ENCODE results near the gene ABTB2.

The ABTB2 gene

DNA sequence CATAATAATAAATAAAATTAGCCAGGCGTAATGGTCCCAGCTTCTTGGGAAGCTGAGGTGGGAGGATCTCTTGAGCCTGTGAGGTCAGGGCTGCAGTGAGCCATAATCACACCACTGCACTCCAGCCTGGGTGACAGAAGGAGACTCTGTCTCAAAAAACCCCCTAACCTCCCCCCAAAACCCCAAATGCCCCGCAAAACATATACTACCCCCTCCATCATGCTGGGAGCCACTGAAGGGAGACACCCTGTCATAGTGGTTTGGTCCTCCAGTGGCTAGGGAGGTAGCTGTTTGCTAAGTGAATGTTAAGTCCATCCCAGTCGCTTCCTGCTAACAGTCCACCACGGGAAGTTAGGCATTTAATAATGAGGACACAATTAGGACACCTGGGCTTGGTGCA lies 125.0 kb downstream of the ABTB2 start:
- ChIA-PET CTCF (interaction anchor here (1.0 to 2.4 kb wide), 2 partner anchors 11 to 59 kb away, joined by 4 to 6 read pairs; no protein-coding TSS in a partner anchor), POLR2A (no interaction called here)
- TF ChIP-seq, protein P1, sequence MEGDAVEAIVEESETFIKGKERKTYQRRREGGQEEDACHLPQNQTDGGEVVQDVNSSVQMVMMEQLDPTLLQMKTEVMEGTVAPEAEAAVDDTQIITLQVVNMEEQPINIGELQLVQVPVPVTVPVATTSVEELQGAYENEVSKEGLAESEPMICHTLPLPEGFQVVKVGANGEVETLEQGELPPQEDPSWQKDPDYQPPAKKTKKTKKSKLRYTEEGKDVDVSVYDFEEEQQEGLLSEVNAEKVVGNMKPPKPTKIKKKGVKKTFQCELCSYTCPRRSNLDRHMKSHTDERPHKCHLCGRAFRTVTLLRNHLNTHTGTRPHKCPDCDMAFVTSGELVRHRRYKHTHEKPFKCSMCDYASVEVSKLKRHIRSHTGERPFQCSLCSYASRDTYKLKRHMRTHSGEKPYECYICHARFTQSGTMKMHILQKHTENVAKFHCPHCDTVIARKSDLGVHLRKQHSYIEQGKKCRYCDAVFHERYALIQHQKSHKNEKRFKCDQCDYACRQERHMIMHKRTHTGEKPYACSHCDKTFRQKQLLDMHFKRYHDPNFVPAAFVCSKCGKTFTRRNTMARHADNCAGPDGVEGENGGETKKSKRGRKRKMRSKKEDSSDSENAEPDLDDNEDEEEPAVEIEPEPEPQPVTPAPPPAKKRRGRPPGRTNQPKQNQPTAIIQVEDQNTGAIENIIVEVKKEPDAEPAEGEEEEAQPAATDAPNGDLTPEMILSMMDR (IDR thresholded peaks at IDR 0.05; ENCODE audit: control extremely low read depth, extremely low read depth, low read depth, missing control alignments) = no peak

GRCh38 chr11:34226210-34226609 lies 131.6 kb downstream of the ABTB2 start:
- DNase-seq (ENCODE audit: extremely low spot score) = no peak
- TF ChIP-seq, protein P1 (IDR thresholded peaks at IDR 0.05; ENCODE audit: control extremely low read depth, extremely low read depth, low read depth, missing control alignments) = no peak
- POLR2A ChIA-PET = no interaction called here
- CTCF ChIA-PET = interaction anchor here (1.0 to 1.5 kb wide), 9 partner anchors 9 to 229 kb away, joined by 3 to 5 read pairs (median 4); no protein-coding TSS in a partner anchor

More for the DNA sequence above, 125.0 kb downstream of the ABTB2 start:
- DNase-seq (ENCODE audit: extremely low spot score) = no peak

- DNase-seq (ENCODE audit: extremely low spot score) = no peak
- ChIA-PET CTCF (interaction anchor here (0.8 to 1.4 kb wide), 4 partner anchors 10 to 80 kb away, joined by 3 to 5 read pairs (median 4); no protein-coding TSS in a partner anchor), POLR2A (no interaction called here)
- TF ChIP-seq, protein P1 (IDR thresholded peaks at IDR 0.05; ENCODE audit: control extremely low read depth, extremely low read depth, low read depth, missing control alignments) = no peak
These were observed 132.7 kb downstream of the ABTB2 start for GRCh38 chr11:34225091-34225490.

- no peak for DNase-seq (ENCODE audit: extremely low spot score)
- ChIA-PET POLR2A (no interaction called here), CTCF (interaction anchor here (0.8 kb wide), 1 partner anchor 16 kb away, joined by 3 read pairs; no protein-coding TSS in a partner anchor)
- TF ChIP-seq, protein P1 (IDR thresholded peaks at IDR 0.05; ENCODE audit: control extremely low read depth, extremely low read depth, low read depth, missing control alignments) = no peak
These were observed 133.3 kb downstream of the ABTB2 start for GRCh38 chr11:34224434-34224966.

GRCh38 chr11:34223907-34224306 lies 133.9 kb downstream of the ABTB2 start:
- TF ChIP-seq, protein P1 (IDR thresholded peaks at IDR 0.05; ENCODE audit: control extremely low read depth, extremely low read depth, low read depth, missing control alignments) = no peak
- ChIA-PET POLR2A (no interaction called here), CTCF (interaction anchor here (0.7 kb wide), 1 partner anchor 49 kb away, joined by 3 read pairs; no protein-coding TSS in a partner anchor)
- DNase-seq (ENCODE audit: extremely low spot score) = no peak

DNA sequence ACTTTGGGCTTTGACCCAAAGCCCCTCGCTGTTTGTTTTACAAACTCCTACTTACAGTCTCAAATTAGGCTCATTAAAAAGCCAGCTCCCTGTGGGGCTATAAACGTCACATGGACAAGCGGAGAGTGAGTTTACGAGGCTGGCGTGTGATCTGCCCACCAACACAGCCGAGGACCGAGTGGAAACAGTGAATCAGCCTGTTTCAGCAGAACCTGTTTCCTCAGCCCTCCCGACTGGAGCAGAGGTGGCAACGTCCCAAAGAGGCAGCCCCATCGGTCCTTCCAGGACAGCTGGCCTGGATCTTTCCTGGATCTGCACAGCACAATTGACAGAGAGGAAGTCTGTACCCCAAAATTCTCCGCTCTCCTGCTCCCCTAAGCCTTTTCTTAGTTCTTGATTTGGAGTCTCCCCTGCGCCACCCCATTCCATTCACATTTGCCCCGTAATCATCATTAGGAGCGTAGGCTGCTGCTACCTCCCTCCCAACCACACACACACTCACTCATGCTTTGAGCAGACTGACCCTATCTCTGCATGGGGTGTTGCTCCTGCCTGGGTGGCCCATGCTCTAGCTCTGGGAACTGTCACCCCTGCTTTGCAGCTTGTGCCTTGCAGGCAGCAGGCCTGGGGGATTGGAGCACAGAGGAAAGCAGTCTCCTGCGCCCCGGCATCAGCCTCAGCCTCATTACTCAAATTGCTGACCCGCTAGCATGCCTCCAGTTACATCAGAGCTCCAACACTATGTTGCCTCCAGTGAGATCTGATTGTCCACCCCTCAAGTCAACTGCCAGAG lies 134.6 kb downstream of the ABTB2 start:
- ChIA-PET POLR2A (no interaction called here), CTCF (interaction anchor here (0.7 kb wide), 1 partner anchor 49 kb away, joined by 3 read pairs; no protein-coding TSS in a partner anchor)
- TF ChIP-seq, protein P1 (IDR thresholded peaks at IDR 0.05; ENCODE audit: control extremely low read depth, extremely low read depth, low read depth, missing control alignments) = no peak
- no peak for DNase-seq (ENCODE audit: extremely low spot score)
